CD4-positive, alpha-beta T cell treated with Interleukin-15 for 1 hour (primary cell): ENCODE measurements around the gene SEC63.
"Not testable (repeated sequence)": the region's sequence is repeated elsewhere in the genome, so short reads cannot be mapped to it uniquely, and the experiment has no call there.

ENCODE experiments used
- DNase-seq: peaks from one replicate; pipeline ENCODE4 v3.0.0-alpha.2; 2020

The SEC63 gene, protein sequence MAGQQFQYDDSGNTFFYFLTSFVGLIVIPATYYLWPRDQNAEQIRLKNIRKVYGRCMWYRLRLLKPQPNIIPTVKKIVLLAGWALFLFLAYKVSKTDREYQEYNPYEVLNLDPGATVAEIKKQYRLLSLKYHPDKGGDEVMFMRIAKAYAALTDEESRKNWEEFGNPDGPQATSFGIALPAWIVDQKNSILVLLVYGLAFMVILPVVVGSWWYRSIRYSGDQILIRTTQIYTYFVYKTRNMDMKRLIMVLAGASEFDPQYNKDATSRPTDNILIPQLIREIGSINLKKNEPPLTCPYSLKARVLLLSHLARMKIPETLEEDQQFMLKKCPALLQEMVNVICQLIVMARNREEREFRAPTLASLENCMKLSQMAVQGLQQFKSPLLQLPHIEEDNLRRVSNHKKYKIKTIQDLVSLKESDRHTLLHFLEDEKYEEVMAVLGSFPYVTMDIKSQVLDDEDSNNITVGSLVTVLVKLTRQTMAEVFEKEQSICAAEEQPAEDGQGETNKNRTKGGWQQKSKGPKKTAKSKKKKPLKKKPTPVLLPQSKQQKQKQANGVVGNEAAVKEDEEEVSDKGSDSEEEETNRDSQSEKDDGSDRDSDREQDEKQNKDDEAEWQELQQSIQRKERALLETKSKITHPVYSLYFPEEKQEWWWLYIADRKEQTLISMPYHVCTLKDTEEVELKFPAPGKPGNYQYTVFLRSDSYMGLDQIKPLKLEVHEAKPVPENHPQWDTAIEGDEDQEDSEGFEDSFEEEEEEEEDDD

DNA sequence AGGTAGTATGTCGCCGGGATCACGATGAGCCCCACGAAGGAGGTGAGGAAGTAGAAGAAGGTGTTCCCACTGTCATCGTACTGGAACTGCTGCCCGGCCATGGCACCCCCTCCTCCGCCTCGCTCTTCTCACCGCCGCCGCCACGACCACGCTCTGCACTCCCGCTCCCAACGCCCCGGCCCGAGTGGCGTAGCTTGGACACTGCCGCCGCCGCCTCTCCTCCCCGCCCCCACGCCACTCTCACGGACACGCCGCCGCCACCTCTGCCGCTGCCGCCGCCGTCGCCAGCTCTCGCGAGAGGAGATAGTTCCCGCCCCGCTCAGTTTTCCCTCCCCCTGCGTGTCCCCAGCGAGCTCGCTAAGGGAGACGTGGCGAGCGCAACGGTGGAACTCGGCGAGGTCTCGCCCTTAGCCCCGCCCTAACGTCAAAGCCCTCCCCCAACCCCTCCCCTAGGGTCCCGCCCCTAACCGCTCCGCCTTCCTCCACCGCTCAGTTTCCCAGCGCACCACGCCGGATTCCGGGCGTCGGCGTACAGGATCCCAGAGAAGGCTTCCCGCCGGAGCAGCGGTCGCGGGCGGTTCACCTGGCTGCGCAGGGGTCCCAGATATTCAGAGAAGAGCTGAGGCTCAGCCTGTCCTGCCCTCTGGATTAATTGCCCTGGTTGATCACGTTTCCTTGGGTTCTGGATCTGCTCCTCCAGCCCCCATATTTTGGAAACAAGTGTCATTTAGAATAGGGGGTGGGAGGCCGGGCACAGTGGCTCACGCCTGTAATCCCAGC, at the start of gene SEC63:
Gene SEC63 (minus strand): TSS at position 300 of the 780 bp plus-strand sequence. CDS start 199 bp downstream, at position 101.
- peak; percentile 97 for DNase-seq

DNA sequence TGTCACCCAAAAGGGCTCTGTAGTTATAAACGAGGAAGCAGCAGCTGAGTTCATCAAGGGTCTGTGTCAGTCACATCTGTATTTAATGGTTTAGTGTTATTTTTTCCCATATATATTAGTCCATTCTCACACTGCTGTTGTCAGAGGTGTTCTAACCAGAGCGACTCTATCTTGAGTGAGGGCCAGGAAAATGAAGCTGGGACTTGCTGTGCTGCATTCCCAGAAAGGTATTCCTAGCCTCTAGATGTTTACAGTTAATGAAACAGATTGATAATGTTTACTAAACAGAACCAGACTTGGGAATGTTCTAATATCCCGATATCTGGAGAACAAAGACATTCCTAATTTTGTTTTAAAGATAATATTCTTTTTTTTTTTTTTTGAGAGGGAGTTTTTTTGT, 48.0 kb upstream of the SEC63 start:
- DNase-seq, result no peak

DNA sequence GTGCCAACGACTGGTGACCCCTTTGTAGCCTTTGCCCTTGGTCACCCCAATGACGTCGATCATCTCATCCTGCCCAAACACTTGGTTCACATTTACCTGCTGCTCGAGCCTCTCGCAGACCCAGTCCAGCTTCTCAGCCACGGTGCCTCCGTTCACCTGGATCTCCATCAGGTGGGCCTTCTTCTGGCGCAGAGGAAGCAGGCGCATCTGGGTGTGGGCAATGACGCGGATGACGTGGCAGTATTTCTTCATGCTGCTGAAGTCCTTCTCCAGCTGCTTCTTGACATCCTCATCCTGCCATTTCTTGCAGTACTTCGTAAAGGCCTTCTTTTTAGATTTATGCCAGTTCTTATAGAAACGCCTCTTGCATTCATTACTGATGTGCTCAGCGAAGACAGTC, 46.9 kb upstream of the SEC63 start:
- no peak for DNase-seq

DNA sequence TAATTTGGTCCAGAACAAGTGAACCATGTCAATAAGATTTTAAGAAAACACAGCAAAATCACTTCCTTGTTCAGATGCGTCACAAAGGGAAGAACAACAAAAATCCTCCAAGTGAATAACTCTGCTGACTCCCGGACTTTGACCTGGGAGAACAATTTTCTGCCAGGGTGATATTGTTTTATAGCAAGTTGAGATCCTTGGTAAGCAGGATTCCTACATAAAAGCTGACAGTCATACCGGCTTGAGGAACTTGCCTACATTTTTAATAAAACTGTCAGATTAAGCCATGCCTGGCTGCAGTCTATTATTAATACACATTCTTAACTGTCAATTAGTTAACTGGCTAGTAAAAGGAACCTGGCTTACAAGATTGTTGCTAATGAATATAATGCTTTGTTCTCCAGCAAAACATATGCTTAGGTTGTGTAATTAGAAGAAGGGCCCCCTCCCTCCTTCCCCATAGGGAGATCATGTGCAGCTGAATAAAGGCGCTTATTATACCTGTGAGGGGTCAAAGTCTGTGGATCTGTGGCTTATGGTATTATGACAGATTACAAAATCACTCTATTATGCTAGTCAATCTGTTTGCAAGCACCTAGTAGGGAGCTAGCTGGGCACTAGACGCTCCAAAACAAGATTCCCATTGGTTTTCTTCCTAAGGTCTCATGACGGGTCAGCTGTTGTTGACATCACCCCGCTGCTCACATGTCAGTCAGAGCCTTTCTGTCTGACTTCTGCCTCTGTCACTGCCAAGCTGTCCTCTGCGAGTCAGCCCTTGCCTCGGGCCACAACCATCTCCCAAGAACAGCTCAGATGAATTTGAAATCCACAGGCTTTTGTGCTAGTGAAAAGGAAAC, 44.6 kb upstream of the SEC63 start:
- DNase-seq, result no peak

DNA sequence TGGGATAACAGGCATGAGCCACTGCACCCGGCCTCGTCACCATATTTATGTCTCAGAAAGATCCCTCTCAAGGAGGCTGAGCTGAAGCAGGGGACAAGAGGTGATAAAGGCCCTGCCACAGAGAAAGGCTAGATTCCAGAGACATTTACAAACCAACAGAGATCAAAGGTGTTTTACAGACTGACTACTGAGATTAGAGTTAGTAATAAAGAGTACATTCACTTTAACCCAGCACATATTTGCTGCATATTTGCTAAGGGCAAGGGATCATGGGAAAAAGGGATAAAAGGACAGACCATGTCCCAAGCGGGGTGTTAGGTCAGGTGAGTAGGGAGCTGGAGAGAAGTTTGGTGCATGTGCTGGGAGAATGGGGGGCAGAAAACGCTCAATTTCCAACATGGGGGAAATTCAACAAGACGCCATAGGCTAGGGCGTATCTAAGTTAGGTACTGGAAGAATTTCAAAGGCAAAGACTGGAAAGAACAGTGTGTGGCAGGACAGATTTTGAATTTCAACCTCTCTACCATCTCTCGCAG, 43.8 kb upstream of the SEC63 start:
- DNase-seq, result no peak

DNA sequence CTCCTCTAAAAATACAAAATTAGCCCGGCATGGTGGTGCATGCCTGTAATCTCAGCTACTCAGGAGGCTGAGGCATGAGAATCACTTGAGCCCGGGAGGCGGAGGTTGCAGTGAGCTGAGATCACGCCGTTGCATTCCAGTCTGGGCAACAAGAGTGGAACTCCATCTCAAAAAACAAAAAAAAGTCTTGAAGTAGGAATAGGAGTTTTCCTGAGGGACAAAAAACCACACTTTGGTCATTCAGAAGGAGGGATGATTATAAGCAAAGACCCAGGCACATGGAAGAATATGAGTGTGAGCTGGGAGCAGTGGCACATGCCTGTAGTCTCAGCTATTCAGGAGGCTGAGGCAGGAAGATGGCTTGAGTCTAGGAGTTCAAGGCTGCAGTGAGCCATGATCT, 42.3 kb upstream of the SEC63 start:
- not testable (repeated sequence) for DNase-seq

DNA sequence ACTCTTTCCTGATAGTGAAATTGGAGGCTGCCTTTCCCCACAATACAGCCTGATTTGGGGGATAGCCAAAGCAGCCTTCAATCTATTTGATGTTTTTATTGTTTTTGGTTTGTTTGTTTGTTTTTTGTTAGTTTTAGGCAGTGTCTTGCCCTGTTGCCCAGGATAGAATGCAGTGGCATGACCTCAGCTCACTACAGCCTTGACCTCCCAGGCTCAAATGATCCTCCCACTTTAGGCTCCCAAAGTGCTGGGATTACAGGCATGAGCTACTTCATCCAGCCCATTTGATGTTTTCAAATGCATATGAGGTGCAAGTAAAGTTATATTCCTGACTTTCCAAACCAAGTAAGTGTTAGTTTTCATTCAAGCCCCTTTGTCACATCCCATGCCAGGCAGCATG, 41.3 kb upstream of the SEC63 start:
- DNase-seq, result no peak

DNA sequence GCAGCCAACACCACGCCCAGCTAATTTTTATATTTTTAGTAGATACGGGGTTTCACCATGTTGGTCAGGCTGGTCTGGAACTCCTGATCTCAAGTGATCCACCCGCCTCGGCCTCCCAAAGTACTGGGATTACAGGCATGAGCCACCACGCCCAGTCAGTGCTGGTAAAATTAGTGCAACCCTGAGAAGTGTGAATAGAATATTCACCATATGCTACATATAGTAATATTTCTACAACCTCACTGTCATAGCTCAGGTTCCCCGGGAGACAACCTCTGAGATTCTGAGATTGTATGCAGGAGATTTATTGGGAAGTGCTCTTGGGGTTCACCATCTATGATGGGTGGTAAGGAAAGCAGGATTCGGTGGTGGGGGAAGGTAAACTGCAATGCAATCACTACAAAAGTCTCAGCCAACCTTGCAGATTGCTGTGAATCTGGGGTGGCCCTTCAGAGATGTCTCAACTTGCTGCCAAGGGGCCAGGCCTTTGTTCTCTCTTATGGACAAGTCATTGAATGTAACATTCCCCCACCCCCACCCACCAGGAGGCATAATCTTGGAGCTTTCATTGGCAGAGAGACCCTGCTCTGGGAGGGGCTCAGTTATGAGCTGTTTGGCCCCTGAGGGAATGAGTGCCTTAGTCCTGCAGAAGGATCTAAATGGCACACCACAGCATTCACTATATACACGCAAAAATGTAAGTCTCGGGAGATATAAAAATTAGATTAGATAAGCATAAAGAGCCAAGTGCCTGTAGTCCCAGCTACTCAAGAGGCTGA, 34.0 kb upstream of the SEC63 start:
- DNase-seq, result no peak

DNA sequence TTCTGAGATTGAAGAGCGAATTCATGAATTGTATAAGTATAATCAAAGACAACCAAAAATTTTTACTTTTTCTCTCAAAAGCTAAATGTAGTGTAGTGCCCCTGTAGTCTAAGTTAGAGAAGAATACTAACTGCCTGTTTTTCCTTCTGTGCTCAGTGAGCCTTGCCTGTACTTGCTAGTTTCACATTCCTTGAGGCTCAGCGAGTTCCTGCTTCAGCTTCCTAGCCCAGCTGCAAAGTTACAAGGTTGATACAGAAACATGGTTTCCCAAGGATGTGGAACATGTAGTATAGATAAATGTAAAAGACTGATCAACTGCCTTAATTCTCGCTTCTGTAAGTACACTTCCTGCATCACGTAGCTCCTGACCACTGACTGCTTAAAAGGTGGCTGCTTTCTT, 33.1 kb upstream of the SEC63 start:
- DNase-seq, result no peak

DNA sequence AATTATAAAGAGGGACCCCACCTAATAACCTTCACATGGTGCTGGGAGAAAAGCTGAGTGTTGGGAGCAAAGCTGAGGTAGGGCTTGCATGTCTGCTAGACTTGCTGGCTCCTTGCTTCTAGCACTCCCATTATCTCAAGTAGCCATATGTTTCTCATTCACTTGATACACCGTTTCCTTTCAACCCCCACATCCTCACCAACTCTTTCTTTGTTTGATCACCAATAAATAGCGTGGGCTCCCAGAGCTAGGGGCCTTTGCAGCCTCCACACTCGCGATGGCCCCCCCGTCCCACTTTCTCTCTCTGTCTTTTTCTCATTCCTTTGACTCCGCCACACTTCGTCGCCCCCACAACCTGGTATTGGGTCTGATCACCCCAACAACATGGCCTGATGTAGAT, 32.6 kb upstream of the SEC63 start:
- not testable (repeated sequence) for DNase-seq

DNA sequence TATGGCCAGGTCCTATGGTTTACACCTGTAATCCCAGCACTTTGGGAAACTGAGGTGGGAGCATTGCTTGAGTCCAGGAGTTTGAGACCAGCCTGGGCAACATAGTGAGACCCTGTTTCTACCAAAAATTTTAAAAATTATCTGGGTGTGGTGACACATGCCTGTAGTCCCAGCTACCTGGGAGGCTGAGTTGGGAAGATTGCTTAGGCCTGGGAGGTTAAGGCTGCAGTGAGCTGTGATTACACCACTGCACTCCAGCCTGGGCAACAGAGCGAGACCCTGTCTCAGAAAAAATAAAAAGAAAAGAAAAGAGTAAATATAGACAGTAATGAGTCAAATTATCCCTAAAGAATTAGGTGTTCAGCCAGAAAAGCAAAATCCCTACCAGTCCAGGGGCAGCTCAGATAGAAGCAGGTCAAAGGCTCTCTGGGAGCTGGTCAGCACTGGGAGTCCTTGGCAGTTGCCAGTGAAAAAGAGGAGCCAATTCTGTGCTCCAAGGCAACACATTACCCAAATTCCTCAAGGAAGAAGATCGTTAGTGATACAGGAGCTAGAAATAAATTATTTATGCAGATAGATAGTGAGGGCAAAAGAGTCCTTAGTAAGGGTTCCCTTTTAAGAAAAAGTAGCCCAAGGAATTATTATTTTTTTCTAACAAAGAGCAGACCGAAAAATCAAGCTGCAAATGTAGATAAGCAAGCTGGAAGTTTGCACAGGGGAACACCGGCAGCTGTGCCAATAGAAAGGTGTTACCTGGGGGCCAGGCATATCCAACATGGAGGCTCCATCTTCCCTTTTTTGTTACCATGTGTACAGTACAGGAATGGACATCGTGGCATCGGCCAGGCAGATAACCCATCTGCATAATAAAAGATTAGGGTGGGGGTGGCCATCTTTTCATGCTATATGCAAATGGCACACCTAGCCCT, 31.4 kb upstream of the SEC63 start:
- no peak for DNase-seq

DNA sequence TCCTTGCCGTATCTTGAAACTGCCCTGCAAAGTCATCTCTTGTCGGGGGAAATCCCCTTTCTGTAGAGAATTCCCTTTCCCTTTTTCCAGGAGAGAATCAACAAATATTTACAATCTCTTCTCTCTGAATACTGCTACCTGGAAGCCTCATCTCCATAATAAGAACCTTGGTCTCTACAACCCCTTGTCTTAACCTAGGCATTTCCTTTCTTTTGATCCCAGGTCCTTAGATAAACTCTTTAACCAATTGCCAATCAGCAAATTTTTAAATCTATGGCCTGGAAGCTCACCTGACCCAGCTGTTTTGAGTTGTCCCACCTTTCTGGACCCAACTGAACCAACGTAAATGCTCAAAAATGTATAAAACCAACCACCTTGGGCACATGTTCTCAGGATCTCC, 30.6 kb upstream of the SEC63 start:
- no peak for DNase-seq

DNA sequence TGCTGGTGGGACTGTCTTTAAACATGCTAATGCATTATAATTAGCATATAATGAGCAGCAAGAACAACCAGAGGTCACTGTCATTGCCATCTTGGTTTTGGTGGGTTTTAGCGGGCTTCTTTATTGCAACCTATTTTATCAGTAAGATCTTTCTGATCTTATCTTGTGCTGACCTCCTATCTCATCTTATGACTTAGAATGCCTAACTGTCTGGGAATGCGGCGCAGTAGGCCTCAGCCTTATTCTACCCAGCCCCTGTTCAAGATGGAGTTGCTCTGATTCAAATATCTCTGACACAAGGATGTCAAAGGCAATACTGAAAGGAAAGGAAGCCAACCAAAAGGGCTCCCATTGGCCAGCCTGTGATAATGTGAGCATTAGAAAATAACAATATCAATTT, 29.8 kb upstream of the SEC63 start:
- no peak for DNase-seq

DNA sequence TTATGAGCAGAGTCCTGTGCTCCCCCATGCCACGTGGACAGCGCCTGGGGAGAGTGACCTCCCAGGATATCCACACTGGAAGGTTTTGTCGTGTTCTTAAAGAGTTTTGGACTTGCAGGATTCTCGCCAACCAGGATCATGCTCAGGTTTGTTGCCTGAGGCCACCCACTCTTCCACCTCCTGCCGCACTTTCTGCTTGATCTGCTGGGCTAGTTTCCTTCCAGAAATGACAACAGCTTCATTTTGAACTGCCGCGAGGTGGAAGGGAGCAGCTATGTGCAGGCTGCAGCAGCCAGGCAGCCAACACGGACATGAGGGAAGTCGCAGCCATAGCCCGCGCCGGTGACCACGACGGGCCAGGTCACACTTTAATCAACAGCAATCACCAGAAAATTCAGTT, 27.7 kb upstream of the SEC63 start:
- no peak for DNase-seq

DNA sequence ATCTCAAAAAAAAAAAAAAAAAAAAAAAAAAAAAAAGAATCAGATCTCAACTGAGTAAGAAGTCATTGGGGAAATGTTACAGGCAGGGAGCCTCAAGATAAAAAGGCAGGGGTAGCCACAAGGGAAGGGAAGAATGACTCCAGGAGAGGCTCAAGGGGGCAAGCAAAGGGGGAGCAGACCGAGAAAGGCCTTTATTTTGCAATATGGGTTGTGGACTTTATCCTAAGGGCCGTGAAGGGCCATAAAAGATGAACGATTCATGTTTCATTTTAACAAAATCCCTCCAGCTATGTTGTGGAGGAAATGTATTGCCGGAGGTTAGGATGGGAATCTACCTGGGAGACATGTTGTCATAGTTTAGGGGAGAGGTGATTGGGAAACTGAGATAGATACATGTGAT, 25.8 kb upstream of the SEC63 start:
- no peak for DNase-seq

DNA sequence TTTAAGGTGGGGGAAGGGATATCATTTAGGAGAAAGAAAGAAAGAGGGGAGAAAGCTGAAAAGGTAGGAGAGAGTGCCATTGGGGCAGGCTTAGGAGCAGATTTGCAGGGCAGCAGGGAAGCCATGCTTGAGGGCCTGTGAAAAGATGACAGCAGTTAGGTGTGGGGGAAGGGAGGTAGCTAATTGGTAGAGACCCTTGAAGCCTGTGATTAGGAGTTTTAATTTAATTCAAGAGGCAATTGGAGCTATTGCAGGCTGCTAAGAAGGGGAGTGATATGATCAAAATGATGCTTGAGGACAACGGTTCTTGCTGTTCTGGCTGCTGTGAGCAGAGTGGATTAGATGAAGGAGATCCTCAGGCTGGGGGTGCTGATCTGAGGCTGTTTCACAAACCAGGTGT, 24.5 kb upstream of the SEC63 start:
- DNase-seq, result no peak

DNA sequence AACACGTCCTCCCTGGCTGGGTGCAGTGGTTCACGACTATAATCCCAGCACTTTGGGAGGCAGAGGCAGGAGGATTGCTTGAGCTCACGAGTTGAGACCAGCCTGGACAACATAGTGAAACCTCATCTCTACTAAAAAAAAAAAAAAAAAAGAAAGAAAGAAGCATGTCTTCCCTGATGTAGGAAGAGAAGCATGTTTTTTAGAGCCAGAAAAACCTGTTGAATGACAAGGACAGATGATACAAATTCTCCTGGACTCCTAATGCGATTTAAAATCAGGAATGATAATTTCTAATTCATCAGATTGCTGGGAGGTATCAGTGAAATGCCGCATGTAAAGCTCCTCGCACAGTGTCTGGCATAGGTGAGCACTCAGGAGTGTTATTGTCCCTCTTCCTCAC, 23.7 kb upstream of the SEC63 start:
- no peak for DNase-seq

DNA sequence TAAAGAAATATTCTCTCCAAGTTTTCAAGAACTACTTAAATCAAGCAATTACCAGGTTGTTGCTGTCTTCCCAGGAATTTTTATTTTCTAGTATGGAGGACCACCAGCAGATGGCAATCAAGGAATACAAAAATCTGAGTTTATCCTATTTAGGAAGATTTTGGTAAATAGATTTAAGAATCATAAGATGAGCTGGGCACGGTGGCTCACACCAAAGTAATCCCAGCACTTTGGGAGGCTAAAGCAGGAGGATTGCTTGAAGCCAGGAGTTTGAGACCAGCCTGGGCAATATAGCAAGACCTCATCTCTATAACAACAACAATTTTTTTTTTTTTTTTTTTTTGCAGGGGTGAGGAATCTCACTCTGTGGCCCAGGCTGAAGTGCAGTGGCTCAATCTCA, 19.3 kb upstream of the SEC63 start:
- DNase-seq, result no peak

DNA sequence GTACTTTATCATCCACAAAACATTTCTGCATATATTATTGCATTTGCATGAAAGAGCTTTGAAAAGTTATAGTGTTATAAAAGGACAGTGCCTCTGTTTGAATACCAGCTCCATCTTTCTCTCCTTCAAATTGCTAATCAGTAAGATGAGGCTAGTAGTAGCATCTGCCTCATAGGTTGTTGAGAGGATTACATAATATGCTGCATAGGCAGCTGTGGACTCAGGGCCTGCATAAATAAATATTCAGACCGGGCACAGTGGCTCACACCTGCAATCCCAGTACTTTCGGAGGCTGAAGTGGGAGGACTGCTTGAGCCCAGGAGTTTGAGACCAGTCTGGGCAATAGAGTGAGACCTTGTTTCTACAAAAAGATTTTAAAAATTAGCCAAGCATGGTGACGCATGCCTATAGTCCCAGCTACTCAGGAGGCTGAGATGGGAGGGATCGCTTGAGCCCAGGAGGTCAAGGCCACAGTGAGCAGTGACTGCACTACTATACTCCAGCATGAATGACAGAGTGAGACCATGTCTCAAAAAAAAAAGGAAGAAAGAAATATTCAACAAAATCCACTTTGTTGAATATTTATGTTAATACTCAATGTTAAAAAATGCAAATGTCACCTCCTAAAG, 18.3 kb upstream of the SEC63 start:
- DNase-seq, result no peak

DNA sequence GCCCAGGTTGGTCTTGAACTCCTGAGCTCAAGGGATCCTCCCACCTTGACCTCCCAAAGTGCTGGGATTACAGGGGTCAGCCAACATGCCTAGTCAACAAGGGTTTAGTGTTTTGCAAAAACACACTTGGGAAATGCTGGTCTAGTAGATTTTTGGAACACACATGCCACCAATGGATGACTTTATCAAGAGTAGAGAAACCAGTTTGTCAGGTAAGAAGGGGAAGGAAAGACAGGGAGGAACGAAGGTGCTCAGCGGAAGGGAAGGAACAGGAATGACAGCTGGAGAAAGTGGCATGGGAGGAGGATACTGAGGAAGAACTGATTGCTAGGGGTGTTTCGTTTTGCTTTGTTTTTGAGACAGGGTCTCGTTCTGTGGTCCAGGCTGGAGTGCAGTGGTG, 15.6 kb upstream of the SEC63 start:
- no peak for DNase-seq
